Lower leg skin (tissue), 3 donors: ENCODE results near the gene GATA5.

ENCODE experiments used
- POLR2A ChIP-seq, 2 donors: fragments of 450-650 bp; IDR thresholded peaks; one replicate each; pipeline ENCODE4 v1.6.1; 2016 to 2017; ENCODE audit warnings: antibody characterized with exemption in 2 of 2, mild to moderate bottlenecking in 1 of 2, moderate library complexity in 1 of 2
- TF ChIP-seq, protein P1 (sequence below), 3 donors: fragments of 450-650 bp; IDR thresholded peaks; one replicate each; pipeline ENCODE4 v1.5.1; 2016; ENCODE audit warnings: antibody characterized with exemption in 3 of 3, mild to moderate bottlenecking in 3 of 3, moderate library complexity in 2 of 3

DNA sequence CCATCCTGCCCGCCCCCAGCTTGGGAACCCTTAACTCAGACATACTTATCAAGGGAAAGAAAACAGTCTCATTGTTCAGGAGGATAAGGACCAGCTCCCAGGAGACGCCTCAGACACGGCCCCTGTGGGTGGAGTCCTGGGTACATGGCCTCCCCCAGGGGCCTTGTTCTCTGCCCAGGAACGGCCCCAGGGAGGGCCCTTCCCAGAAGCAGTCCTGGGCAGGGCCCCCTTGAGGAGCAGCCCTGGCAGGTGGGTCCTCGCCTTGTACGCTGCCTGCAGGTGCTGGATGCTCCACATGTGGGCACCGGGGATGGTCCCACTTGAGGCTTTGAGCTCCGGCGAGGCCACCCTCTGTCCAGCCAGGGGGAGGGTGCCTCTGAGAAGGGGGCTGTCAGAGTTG is 4.5 kb upstream of the GATA5 start:
- TF ChIP-seq, protein P1, sequence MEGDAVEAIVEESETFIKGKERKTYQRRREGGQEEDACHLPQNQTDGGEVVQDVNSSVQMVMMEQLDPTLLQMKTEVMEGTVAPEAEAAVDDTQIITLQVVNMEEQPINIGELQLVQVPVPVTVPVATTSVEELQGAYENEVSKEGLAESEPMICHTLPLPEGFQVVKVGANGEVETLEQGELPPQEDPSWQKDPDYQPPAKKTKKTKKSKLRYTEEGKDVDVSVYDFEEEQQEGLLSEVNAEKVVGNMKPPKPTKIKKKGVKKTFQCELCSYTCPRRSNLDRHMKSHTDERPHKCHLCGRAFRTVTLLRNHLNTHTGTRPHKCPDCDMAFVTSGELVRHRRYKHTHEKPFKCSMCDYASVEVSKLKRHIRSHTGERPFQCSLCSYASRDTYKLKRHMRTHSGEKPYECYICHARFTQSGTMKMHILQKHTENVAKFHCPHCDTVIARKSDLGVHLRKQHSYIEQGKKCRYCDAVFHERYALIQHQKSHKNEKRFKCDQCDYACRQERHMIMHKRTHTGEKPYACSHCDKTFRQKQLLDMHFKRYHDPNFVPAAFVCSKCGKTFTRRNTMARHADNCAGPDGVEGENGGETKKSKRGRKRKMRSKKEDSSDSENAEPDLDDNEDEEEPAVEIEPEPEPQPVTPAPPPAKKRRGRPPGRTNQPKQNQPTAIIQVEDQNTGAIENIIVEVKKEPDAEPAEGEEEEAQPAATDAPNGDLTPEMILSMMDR (IDR thresholded peaks at IDR 0.05), result no peak
- no peak for TF ChIP-seq POLR2A (IDR thresholded peaks at IDR 0.05)
